KOPT-K1 (cell line): ENCODE data around the gene PARP6.

Experiments used
- H3K27ac ChIP-seq: fragments of 200-600 bp; sonication (generic); 2 replicates; pipeline ENCODE4 v1.5.1; 2016; ENCODE audit warnings: antibody characterized with exemption, mild to moderate bottlenecking, low read depth, low read length; ENCODE audit not compliant: poor library complexity, severe bottlenecking
- H3K36me3 ChIP-seq: fragments of 200-600 bp; sonication (generic); 2 replicates; pipeline ENCODE4 v1.5.1; 2017; ENCODE audit warnings: antibody characterized with exemption, mild to moderate bottlenecking, low read length, moderate library complexity; ENCODE audit not compliant: insufficient read depth
- H3K9me3 ChIP-seq: fragments of 200-600 bp; sonication (generic); 2 replicates; pipeline ENCODE4 v1.5.1; 2017; ENCODE audit warnings: antibody characterized with exemption, low read length, mild to moderate bottlenecking; ENCODE audit not compliant: insufficient read depth, poor library complexity, severe bottlenecking

The PARP6 gene, protein sequence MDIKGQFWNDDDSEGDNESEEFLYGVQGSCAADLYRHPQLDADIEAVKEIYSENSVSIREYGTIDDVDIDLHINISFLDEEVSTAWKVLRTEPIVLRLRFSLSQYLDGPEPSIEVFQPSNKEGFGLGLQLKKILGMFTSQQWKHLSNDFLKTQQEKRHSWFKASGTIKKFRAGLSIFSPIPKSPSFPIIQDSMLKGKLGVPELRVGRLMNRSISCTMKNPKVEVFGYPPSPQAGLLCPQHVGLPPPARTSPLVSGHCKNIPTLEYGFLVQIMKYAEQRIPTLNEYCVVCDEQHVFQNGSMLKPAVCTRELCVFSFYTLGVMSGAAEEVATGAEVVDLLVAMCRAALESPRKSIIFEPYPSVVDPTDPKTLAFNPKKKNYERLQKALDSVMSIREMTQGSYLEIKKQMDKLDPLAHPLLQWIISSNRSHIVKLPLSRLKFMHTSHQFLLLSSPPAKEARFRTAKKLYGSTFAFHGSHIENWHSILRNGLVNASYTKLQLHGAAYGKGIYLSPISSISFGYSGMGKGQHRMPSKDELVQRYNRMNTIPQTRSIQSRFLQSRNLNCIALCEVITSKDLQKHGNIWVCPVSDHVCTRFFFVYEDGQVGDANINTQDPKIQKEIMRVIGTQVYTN

DNA sequence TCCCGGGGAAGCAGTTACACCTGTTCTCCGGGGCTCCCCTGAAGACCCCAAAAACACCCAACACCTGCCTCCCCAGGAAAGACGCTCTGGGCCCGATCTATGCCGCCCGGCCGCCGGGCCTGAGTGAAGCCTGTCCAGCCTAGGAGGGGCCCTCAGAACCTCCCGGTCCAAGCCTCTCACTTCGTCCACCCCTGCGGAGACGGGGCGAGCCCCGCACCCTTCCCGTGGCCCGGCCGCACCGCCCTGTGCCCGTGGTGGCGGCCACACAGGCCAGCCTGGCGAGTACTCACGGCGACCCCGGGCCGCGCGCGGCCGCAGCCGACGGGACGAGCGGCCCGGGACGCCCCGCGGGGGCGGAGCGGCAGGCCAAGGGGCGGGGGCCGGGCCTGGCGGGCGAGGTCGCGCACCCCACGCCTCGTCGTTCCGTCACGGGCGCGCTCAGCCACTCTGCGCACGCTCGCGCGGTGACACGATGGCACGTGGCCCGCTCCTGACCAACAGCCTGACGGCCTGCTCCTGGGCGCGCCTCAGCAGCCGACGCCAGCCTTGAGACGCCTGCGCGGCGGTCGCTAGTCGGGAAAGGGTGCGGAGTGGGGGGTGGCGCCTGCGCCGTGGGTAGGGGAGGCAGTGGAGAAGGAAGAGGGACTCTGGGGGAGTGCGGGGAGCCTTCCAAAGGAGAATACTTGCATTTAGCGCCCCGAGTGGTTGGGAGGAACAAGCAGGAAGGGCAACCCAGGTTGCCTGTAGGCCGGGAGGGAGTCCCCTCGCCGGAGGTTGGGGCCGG, at the start of gene PARP6:
PARP6 (minus strand) TSS at position 342 of the 784 bp plus-strand sequence. CDS start 5,077 bp downstream, outside the sequence.
- Histone ChIP-seq H3K9me3 (no peaks in the 10 kb centered on the region), H3K36me3 (peaks cover 22% of the 10 kb centered on the region), H3K27ac (peak within 1 kb of the TSS; percentile 76)

DNA sequence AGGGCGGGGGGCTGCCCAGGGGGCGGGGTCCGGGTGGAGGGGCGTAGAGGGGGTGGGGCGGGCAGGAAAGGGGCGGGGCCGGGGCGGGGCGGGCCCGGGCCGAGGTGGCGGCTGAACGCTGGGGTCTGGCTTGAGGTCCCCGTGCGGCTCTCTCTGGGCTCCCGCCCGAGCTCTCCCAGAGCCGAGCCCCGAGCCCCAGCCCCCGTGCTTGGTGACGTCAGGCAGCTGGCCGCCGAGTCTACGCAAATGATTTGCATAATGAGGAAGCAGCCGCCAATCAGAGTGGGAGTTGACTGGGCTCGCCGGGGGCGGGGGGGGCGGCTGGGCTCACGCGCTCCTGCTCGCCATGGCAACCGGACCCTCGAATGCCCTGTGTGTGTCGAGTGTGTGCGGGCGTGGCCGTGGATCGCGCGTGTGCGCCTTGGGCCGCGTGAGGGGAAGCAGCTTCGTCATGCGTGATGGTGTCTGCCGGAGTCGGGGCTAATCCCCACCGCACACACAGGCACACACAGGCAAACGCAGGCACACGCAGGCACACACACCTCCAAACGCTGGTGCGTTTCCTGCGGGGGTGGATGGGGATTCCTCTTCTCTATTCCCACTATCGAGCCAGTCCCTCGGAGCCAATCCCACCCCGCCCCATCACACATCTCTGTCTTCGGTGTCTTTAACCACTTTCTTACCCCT, 47.8 kb upstream of the PARP6 start, which contains the start of gene CELF6:
CELF6 (minus strand) TSS at position 173 of the 687 bp plus-strand sequence. CDS start 283 bp downstream, outside the sequence.
- H3K27ac ChIP-seq: no peak within 1 kb of the TSS

DNA sequence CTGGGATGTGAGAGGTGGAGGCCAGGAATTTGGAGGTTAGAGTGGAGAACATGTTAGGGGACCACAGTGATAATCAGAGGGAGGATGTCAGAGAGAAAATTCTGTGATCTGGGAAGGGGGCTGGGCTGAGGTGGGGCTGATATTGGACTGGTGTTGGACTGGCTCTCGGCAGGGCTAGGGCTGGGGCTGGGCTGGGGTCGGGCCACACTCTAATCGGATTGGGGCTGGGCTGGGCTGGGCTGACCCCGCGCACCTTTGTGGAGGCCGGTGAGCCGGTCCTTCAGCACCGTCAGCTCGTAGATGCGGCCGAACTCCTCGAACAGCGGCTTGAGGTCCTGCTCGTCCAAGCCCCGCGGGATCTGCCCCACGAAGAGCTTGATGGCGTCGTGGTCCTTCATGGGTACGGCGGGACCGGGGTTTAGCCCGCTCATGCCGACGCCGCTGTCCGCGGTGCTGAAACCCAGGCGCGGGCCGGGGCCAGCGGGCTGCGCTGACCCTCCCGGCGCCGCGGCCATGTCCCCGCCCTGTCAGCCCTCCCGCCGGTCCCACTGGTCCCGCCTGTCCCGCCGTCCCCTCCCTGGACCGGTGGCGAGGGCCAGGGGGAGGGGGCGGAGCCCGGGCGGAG, 47.1 kb upstream of the PARP6 start:
- Histone ChIP-seq H3K9me3 (no peaks in the 10 kb centered on the region), H3K36me3 (no peaks in the 10 kb centered on the region), H3K27ac (no peak overlapping the region)

More for the DNA sequence above, 47.8 kb upstream of the PARP6 start, which contains the start of gene CELF6:
- Histone ChIP-seq H3K9me3 (no peaks in the 10 kb centered on the region), H3K36me3 (no peaks in the 10 kb centered on the region)

DNA sequence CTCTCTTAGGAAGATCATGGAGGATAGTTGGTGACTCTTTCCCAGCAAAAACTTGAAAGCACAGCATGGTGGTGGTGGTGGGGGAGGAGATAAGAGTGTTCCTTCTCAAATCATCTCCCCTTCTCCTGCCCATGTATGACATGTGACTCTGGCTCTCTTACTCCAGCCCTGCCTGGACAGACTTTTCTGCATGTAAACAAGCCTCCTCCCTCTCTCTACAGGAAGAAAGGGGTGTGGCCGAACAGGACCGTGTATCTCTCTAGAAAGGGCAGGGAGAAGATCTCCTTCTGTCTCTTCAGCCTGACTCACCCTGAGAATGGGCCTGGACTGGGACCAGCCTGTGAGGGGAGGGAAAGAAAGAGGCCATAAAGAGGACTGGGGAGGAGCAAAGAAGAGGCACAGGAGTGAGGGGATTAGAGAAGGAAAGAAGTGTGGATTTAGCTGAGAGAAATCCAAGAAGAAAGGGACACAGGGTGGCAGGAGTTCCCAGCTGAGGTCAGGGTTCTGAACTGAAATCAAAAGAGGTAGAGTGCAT, 46.1 kb upstream of the PARP6 start:
- Histone ChIP-seq H3K36me3 (no peaks in the 10 kb centered on the region), H3K9me3 (no peaks in the 10 kb centered on the region)

DNA sequence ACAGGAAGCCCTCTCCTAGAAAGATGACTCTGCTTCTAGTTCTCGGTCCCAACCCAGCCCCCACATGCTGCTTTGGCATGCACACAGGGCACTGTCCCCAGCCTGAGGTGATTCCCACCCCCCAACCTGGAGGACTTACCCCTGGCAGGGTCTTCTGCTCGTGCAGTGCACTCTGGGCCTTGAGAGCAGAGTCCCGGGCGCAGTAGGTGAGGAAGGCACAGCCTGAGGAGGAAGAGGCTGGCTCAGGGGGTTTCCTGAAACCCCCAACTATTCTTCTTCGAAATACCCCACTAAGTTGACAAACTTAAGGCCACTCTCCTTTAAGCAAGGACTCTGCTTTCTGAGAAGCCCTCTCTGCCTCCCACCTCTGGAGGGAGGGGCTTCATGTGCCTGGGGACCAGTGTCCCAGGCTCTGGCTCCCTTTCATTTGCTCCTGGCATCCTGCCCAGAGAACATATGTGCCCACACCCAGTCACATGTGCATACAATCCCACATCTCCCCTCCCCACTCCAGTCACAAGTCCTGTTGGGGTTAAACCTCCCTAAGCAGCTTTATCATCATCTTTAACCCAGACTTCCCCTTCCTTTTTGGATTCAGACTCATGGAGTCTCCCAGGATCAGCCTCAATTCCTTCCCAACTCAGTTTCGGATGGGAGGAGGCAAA, 43.5 kb upstream of the PARP6 start:
- Histone ChIP-seq H3K36me3 (no peaks in the 10 kb centered on the region), H3K9me3 (no peaks in the 10 kb centered on the region), H3K27ac (no peak overlapping the region)

More for the DNA sequence above, 46.1 kb upstream of the PARP6 start:
- no peak overlapping the region for H3K27ac ChIP-seq

DNA sequence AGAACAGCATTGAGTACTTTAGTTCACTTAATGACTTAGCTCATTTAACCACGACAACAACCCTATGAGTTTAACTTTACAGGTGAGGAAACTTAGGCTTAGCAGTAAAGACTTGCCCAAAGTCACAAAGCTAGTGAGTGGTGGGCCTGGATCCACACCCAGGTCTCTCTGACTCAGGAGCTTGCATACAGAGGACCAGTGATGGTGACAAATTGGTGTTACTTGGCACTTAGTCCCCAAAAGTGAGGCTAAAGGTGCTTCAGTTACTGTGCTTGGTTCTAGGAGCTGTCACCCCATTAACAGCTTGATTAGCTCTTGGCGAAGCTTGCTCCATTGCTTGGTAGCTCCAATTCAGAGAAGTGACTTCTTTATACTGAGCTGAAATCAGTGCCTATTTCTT, 41.5 kb upstream of the PARP6 start:
- Histone ChIP-seq H3K9me3 (no peaks in the 10 kb centered on the region), H3K27ac (no peak overlapping the region), H3K36me3 (no peaks in the 10 kb centered on the region)

DNA sequence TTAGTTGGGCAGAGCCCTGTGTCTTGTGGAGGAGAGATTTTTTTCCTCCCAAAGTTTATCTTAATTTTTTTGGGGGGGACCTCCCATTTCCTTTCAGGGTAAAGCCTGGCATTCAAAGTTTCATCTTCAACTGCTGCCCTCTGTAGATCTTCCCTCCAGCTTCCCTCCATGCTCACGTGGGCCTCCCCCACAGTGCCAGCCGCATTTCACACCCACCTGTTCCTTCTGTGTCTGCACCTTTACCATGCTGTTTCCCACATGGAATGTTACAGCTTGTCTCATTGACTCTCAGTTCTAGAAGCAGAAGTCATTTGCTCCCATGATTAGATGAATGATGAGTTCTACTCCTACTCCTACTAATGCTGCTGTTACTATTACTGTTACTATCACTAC, 41.1 kb upstream of the PARP6 start:
- Histone ChIP-seq H3K36me3 (no peaks in the 10 kb centered on the region), H3K27ac (no peak overlapping the region), H3K9me3 (no peaks in the 10 kb centered on the region)

DNA sequence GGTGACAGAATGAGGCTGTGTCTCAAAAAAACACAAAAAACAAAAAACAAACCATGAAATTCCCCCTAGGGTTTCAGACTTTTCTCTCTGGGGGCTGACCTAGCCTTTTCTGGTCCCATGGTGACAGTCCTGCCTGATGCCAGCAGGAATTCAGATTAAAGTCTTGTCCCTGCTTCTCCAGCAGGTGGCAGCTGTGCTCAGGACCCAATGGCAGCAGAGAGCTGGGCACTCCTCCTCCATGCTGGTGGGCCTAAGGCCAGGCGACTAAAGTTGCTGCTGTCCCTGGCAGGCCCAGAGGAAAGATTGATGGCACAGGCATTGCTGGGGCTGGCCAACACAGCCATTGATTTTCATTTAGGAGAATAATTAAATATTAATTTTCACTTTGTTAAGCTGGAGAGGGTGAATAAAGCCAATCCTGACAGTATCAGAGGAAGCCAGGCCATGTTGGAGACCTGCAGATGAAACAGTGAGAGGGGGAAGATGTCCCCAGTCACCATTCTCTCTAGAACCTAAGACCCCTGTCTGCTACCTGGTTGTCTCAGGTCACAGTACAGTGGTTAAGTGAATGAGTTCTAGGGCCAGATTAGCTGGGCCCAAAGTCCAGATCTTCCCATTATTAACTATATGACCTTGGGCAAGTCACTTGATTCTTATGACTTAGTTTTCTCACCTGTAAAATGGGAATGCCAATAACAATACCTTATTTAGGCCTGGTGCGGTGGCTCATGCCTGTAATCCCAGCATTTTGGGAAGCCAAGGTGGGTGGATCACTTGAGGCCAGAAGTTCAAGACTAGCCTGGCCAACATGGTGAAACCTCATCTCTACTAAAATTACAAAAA, 40.5 kb upstream of the PARP6 start:
- Histone ChIP-seq H3K27ac (no peak overlapping the region), H3K36me3 (no peaks in the 10 kb centered on the region), H3K9me3 (no peaks in the 10 kb centered on the region)

DNA sequence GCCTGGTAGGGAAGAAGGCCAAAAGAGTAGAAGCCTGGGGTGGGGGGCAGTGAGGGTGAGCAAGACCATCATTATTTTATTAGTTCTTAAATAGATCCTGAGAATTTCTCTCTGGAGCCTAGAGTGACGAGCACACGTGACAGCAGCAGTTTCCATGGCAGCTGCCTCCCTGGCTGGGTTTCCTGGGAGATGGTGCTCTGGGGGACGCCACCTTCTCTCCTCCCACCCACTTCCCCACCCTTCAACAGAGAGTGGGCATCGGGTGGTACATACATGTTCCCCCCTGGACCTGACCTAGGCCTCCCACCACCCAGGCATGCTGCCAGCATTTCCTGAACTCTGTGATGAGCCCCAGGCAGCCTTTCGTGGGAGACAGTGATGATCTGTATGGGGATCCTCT, 34.7 kb upstream of the PARP6 start:
- Histone ChIP-seq H3K27ac (no peak overlapping the region), H3K36me3 (no peaks in the 10 kb centered on the region)

DNA sequence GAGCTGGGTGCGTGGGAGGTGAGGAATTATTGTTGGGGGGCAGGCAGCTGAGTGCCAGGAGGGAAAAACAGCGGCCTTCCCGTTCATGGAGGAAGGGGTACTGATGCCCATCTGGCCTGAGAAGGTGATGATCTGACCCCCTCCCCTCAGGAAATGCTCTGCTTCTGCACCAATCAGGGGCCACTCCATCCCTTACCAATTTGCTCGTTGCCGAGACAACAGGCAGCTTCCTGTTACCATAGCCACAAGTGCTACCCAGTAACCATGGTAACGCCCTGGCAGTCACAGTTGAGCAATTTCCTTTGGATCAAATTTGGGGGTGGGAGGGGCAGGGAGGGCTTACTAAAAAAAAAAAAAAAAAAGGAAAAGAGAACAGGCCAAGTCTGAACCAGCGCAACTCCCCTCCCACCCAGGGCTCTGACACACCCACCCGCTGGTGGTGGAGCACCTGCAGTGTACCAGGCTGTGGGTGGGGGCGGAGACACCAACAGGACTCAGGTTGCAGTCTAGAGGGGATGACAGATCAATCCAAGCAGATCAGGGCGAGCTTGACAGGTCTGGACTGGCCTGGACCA, 33.9 kb upstream of the PARP6 start:
- Histone ChIP-seq H3K36me3 (no peaks in the 10 kb centered on the region), H3K9me3 (no peaks in the 10 kb centered on the region), H3K27ac (no peak overlapping the region)

More for the DNA sequence above, 34.7 kb upstream of the PARP6 start:
- H3K9me3 ChIP-seq: no peaks in the 10 kb centered on the region

DNA sequence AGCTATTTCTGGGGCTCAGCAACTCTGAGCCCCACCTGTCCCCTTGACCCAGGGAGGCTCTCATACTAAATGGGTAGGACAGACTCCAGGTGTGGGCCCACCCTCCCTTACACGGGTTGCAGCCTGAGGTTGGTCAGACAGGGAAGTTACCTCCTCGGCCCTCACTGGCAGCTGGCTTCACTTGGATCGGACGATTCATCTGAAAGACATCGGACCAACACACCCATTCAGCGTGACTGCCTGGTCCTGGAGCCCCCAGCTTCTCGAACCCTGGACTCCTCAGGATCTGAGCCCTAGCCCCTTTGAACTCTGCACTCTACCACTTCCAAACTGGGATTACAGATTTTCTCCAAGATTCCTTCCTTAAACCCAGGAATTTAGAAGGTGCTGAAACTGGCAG, 32.2 kb upstream of the PARP6 start:
- Histone ChIP-seq H3K36me3 (no peaks in the 10 kb centered on the region), H3K27ac (no peak overlapping the region), H3K9me3 (no peaks in the 10 kb centered on the region)

DNA sequence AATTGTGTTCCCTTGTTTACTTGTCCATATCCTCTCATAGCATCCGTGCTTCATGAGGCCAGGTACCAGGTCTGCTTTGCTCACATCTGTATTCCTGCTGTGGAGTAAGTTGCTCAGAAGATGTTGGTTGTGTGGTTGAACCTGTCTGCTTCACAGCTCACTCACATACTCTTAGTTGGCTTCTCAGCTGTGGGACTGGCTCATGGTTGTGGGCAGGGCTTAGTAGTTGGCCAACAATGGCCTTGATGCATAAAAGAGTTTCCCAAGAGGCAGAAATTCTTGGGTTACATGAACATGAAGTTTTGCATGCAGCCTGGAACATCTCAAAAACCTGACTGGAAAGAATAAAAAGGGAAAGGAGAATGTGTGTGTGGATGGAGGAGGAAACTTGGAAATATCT, 30.6 kb upstream of the PARP6 start:
- no peaks in the 10 kb centered on the region for H3K36me3 ChIP-seq

More for the DNA sequence above, 30.6 kb upstream of the PARP6 start:
- Histone ChIP-seq H3K27ac (no peak overlapping the region), H3K9me3 (no peaks in the 10 kb centered on the region)
